Endodermal cell (in vitro differentiated cells): ENCODE results near the gene EPGN. TPM values are rescaled to one million over a fixed set of nuclear protein-coding genes. Genes with fewer than 3 reads are reported as not detected.

Experiments
- DNase-seq: peaks from one replicate; pipeline ENCODE4 v3.0.0-alpha.2; 2017
- H3K27ac ChIP-seq: 2 replicates; pipeline ENCODE4 v1.5.1; 2013; ENCODE audit warnings: mild to moderate bottlenecking, low read depth, low read length, moderate library complexity
- H3K27me3 ChIP-seq: 2 replicates; pipeline ENCODE4 v1.6.1; 2013; ENCODE audit warnings: mild to moderate bottlenecking, low read length, moderate library complexity; ENCODE audit not compliant: insufficient read depth, control insufficient read depth, poor library complexity, severe bottlenecking
- H3K36me3 ChIP-seq: 2 replicates; pipeline ENCODE4 v1.7.0; 2013; ENCODE audit warnings: mild to moderate bottlenecking, low read length, moderate library complexity; ENCODE audit not compliant: control insufficient read depth, insufficient read depth
- H3K4me1 ChIP-seq: one replicate; pipeline ENCODE4 v1.7.0; 2013; ENCODE audit warnings: low read length; ENCODE audit not compliant: control insufficient read depth, insufficient read depth
- H3K4me3 ChIP-seq: 2 replicates; pipeline ENCODE4 v1.5.1; 2013; ENCODE audit warnings: mild to moderate bottlenecking, low read length, moderate library complexity
- H3K9ac ChIP-seq: 2 replicates; pipeline ENCODE4 v1.6.1; 2013; ENCODE audit warnings: mild to moderate bottlenecking, low read length, moderate library complexity; ENCODE audit not compliant: poor library complexity, severe bottlenecking; ENCODE audit errors: extremely low read depth
- H3K9me3 ChIP-seq: 2 replicates; pipeline ENCODE4 v1.6.1; 2013; ENCODE audit warnings: mild to moderate bottlenecking, low read length, moderate library complexity; ENCODE audit not compliant: control insufficient read depth
- H3K27ac Mint-ChIP-seq: 2 replicates; pipeline ENCODE4 v1.8.0; 2020; ENCODE audit warnings: mixed read lengths
- H3K27me3 Mint-ChIP-seq: 2 replicates; pipeline ENCODE4 v1.8.0; 2021; ENCODE audit warnings: mild to moderate bottlenecking, mixed read lengths; ENCODE audit not compliant: insufficient read depth
- H3K36me3 Mint-ChIP-seq: 2 replicates; pipeline ENCODE4 v1.8.0; 2020; ENCODE audit warnings: low read depth, mixed read lengths
- H3K4me1 Mint-ChIP-seq: 2 replicates; pipeline ENCODE4 v1.8.0; 2020; ENCODE audit warnings: mixed read lengths
- H3K4me3 Mint-ChIP-seq: 2 replicates; pipeline ENCODE4 v1.8.0; 2020; ENCODE audit warnings: mild to moderate bottlenecking, moderate library complexity, mixed read lengths
- H3K9me3 Mint-ChIP-seq: 2 replicates; pipeline ENCODE4 v1.8.0; 2020; ENCODE audit warnings: mild to moderate bottlenecking, mixed read lengths
- WGBS, 2 experiments: methylation state at CpG; one replicate each; pipeline versions ENCODE4 v1.1.5 to v1.1.7; 2013; ENCODE audit warnings: missing lambda C conversion rate in 2 of 2, mixed read lengths in 1 of 2; ENCODE audit not compliant: insufficient coverage in 1 of 2, insufficient read length in 1 of 2; 5-methylcytosine and 5-hydroxymethylcytosine counted together
- total RNA-seq, 2 donors: library from RNA; stranded (reverse); fragmentation: NEBNext Ultra II Directional in 1 of 2; extraction: Animal tissue kit (Norgen Biotek cat#: 25700) in 1 of 2; gene quantifications; 2 replicates in 1 of 2; 3 replicates in 1 of 2; pipeline ENCODE4 v1.2.1, GENCODE V29; 2021
- TF ChIP-seq, protein P1 (sequence below): fragments of 200-600 bp; sonication (generic); conservative IDR thresholded peaks from 2 replicates; pipeline ENCODE4 v1.5.0; 2021; ENCODE audit warnings: antibody characterized with exemption, mild to moderate bottlenecking

Gene EPGN
- total RNA-seq, 2 donors from 2014 or later, result not detected

DNA sequence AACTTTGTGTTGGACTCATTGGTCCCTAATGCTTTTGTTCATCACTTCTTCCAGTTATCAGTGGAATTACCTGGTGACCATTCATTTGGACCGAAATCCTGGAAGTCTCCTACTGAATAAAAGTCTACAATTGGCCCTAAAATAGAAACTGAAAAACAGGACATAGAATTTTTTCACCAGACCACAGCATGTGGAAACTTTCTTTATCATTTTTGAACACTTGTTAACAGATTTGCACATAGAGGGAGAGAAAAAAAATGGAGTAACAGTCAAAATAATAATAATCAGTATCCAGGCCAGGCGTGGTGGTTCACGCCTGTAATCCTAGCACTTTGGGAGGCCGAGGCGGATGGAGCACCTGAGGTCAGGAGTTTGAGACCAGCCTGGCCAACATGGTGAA, 7.1 kb downstream of the EPGN start:
- Histone ChIP-seq H3K4me1 (peaks cover 3% of the 10 kb centered on the region), H3K9me3 (no peaks in the 10 kb centered on the region), H3K27ac (no peak overlapping the region), H3K27me3 (no peaks in the 10 kb centered on the region), H3K36me3 (no peaks in the 10 kb centered on the region), H3K4me3 (no peak overlapping the region), H3K9ac (no peak overlapping the region)
- Mint-ChIP-seq H3K27me3 (no peaks in the 10 kb centered on the region), H3K9me3 (no peaks in the 10 kb centered on the region), H3K4me1 (no peaks in the 10 kb centered on the region), H3K4me3 (no peak overlapping the region), H3K36me3 (no peaks in the 10 kb centered on the region), H3K27ac (no peak overlapping the region)
- 88% methylated on average over 5 of the region's 5 CpGs; no CpG with 5 or more reads in 1 of the 2 experiments for WGBS, 2 experiments
- no peak for DNase-seq
- TF ChIP-seq, protein P1, sequence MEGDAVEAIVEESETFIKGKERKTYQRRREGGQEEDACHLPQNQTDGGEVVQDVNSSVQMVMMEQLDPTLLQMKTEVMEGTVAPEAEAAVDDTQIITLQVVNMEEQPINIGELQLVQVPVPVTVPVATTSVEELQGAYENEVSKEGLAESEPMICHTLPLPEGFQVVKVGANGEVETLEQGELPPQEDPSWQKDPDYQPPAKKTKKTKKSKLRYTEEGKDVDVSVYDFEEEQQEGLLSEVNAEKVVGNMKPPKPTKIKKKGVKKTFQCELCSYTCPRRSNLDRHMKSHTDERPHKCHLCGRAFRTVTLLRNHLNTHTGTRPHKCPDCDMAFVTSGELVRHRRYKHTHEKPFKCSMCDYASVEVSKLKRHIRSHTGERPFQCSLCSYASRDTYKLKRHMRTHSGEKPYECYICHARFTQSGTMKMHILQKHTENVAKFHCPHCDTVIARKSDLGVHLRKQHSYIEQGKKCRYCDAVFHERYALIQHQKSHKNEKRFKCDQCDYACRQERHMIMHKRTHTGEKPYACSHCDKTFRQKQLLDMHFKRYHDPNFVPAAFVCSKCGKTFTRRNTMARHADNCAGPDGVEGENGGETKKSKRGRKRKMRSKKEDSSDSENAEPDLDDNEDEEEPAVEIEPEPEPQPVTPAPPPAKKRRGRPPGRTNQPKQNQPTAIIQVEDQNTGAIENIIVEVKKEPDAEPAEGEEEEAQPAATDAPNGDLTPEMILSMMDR, result no peak

DNA sequence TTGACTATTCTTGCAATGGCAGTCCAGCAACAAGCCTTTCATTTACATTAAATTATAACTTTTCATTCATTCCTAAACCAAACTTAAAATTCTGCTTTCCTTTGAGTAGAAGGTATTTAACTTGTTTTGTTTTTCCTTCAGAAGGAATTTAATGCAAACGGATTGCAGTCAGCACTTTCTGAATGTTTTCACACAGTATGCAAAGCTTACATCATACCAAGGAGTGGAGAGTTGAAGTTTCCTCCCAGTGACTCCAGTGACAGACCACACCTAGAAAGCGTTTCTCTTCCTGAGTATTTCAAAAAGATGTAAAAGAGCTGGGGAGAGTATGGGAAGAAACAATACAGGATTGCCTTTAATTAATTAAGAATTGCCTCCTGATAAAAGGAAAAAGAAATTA, 8.1 kb downstream of the EPGN start:
- Mint-ChIP-seq H3K4me3 (no peak overlapping the region), H3K27ac (no peak overlapping the region), H3K4me1 (peaks cover 8% of the 10 kb centered on the region), H3K36me3 (no peaks in the 10 kb centered on the region), H3K27me3 (no peaks in the 10 kb centered on the region), H3K9me3 (no peaks in the 10 kb centered on the region)
- Histone ChIP-seq H3K9me3 (no peaks in the 10 kb centered on the region), H3K27ac (no peak overlapping the region), H3K27me3 (no peaks in the 10 kb centered on the region), H3K4me3 (no peak overlapping the region), H3K36me3 (no peaks in the 10 kb centered on the region), H3K9ac (no peak overlapping the region), H3K4me1 (peaks cover 3% of the 10 kb centered on the region)
- DNase-seq, result no peak
- TF ChIP-seq, protein P1, result no peak
- 60 to 67% methylated on average over 1 to 2 of the region's 2 CpGs for WGBS, 2 experiments

DNA sequence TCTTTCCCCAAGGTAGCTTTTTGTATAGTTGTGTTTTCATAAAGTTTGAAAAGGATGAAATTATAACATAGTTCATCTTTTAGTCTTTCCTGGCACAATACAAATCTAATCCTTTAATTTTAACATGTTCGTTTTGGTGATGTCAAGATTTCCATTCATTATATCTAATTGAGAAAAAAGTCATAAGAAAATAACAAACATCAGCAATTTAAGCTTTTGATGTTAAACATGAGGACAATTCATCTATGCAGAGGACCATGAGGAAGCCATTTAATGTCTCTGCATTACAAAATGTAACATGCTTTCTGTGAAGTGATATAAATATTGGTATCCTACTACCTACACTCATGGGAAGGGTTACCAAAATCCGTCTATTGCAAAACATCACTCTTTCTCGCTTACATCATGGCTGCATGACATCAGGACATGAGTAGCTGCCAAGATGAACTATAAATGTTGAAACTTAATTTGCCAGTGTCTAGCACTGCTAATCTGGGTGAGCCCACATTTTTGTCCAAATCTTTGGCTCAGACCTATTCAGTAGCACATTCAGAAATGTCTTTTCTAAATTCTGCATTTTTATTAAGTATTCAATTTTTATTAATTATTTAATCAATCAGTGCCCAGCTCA, 9.5 kb downstream of the EPGN start:
- H3K27ac Mint-ChIP-seq, result no peak overlapping the region
- WGBS, 2 experiments, result 75 to 88% methylated on average over 1 to 3 of the region's 3 CpGs
- Histone ChIP-seq H3K36me3 (no peaks in the 10 kb centered on the region), H3K9ac (no peak overlapping the region), H3K9me3 (no peaks in the 10 kb centered on the region), H3K27ac (no peak overlapping the region), H3K4me3 (no peak overlapping the region), H3K4me1 (peaks cover 3% of the 10 kb centered on the region), H3K27me3 (no peaks in the 10 kb centered on the region)
- no peaks in the 10 kb centered on the region for H3K36me3 Mint-ChIP-seq
- H3K27me3 Mint-ChIP-seq, result no peaks in the 10 kb centered on the region
- no peaks in the 10 kb centered on the region for H3K9me3 Mint-ChIP-seq
- TF ChIP-seq, protein P1, result no peak
- H3K4me1 Mint-ChIP-seq, result peaks cover 8% of the 10 kb centered on the region
- H3K4me3 Mint-ChIP-seq, result no peak overlapping the region
- no peak for DNase-seq
